GM23338 (cell line): ENCODE data around the gene ZBTB8OS. TPM values are rescaled to one million over a fixed set of nuclear protein-coding genes. Genes with fewer than 3 reads are reported as not detected.

ENCODE experiments used
- ATAC-seq: fragments of 200-7000 bp; cut with Tn5 transposase; 3 replicates; pipeline ENCODE4 v1.9.1; 2020
- DNase-seq: peaks from one replicate; pipeline ENCODE4 v3.0.0-alpha.2; 2015; ENCODE audit warnings: low spot score
- H2AFZ ChIP-seq: fragments of 200-600 bp; sonication (generic); 2 replicates; pipeline ENCODE4 v1.8.0; 2016; ENCODE audit warnings: antibody characterized with exemption, mild to moderate bottlenecking, moderate library complexity
- H3F3A ChIP-seq: fragments of 200-600 bp; sonication (generic); replicated peaks from 2 replicates; pipeline ENCODE4 v1.8.0; 2017; ENCODE audit warnings: antibody characterized with exemption, mixed run types, low read depth
- H3K27ac ChIP-seq: fragments of 200-600 bp; sonication (generic); 2 replicates; pipeline ENCODE4 v1.6.1; 2016; ENCODE audit warnings: low read depth
- H3K27me3 ChIP-seq: fragments of 200-600 bp; sonication (generic); 2 replicates; pipeline ENCODE4 v1.8.0; 2016; ENCODE audit warnings: mild to moderate bottlenecking, mixed run types, moderate library complexity; ENCODE audit not compliant: insufficient read depth
- H3K36me3 ChIP-seq: fragments of 200-600 bp; sonication (generic); 2 replicates; pipeline ENCODE4 v1.8.0; 2016; ENCODE audit warnings: mild to moderate bottlenecking; ENCODE audit not compliant: insufficient read depth
- H3K4me1 ChIP-seq: fragments of 200-600 bp; sonication (generic); 2 replicates; pipeline ENCODE4 v1.8.0; 2016; ENCODE audit warnings: mild to moderate bottlenecking, moderate library complexity; ENCODE audit not compliant: insufficient read depth
- H3K4me2 ChIP-seq: fragments of 200-600 bp; sonication (generic); 2 replicates; pipeline ENCODE4 v1.7.1; 2017; ENCODE audit warnings: mixed run types
- H3K4me3 ChIP-seq: fragments of 200-600 bp; sonication (generic); 2 replicates; pipeline ENCODE4 v1.6.1; 2016; ENCODE audit warnings: mixed run types
- H3K79me2 ChIP-seq: fragments of 200-600 bp; sonication (generic); replicated peaks from 2 replicates; pipeline ENCODE4 v1.8.0; 2017; ENCODE audit warnings: mild to moderate bottlenecking; ENCODE audit not compliant: insufficient read depth
- H3K9me2 ChIP-seq: fragments of 200-600 bp; sonication (generic); 2 replicates; pipeline ENCODE4 v1.8.0; 2017; ENCODE audit not compliant: insufficient read depth
- H4K20me1 ChIP-seq: fragments of 200-600 bp; sonication (generic); replicated peaks from 2 replicates; pipeline ENCODE4 v1.8.0; 2017; ENCODE audit warnings: mild to moderate bottlenecking; ENCODE audit not compliant: insufficient read depth
- H3K27ac Mint-ChIP-seq: 2 replicates; pipeline ENCODE4 v1.8.0; 2020; ENCODE audit warnings: inconsistent platforms, mild to moderate bottlenecking, moderate library complexity, mixed read lengths
- H3K27me3 Mint-ChIP-seq: 3 replicates; pipeline ENCODE4 v1.8.0; 2022; ENCODE audit warnings: low read depth, mild to moderate bottlenecking, moderate library complexity, mixed read lengths, inconsistent platforms; ENCODE audit not compliant: insufficient read depth, poor library complexity
- H3K36me3 Mint-ChIP-seq: 3 replicates; pipeline ENCODE4 v1.8.0; 2021; ENCODE audit warnings: low read depth, mild to moderate bottlenecking, inconsistent platforms, moderate library complexity, mixed read lengths
- H3K4me1 Mint-ChIP-seq: 3 replicates; pipeline ENCODE4 v1.8.0; 2020; ENCODE audit warnings: mild to moderate bottlenecking, inconsistent platforms, mixed read lengths
- H3K4me3 Mint-ChIP-seq: 3 replicates; pipeline ENCODE4 v1.8.0; 2021; ENCODE audit warnings: moderate library complexity, mild to moderate bottlenecking, inconsistent platforms, mixed read lengths
- H3K9me3 Mint-ChIP-seq: 3 replicates; pipeline ENCODE4 v1.8.0; 2020; ENCODE audit warnings: moderate library complexity, mild to moderate bottlenecking, inconsistent platforms, mixed read lengths
- CTCF ChIP-seq, 2 experiments: fragments of 200-600 bp in 1 of 2; sonication (generic) in 1 of 2; conservative IDR thresholded peaks; 2 replicates each; pipeline versions ENCODE4 v1.5.1 to v1.6.1; 2016 to 2017; ENCODE audit warnings: antibody characterized with exemption in 2 of 2, low read depth in 2 of 2, mild to moderate bottlenecking in 2 of 2, moderate library complexity in 1 of 2
- EZH2 ChIP-seq: fragments of 200-600 bp; sonication (generic); IDR thresholded peaks from one replicate; pipeline ENCODE4 v1.8.0; 2017; ENCODE audit warnings: antibody characterized with exemption, mild to moderate bottlenecking, low read depth; ENCODE audit not compliant: unreplicated experiment
- EZH2phosphoT487 ChIP-seq: fragments of 200-600 bp; sonication (generic); IDR thresholded peaks from one replicate; pipeline ENCODE4 v1.8.1; 2018; ENCODE audit warnings: antibody characterized with exemption; ENCODE audit not compliant: unreplicated experiment
- POLR2AphosphoS5 ChIP-seq: IDR thresholded peaks from 2 replicates; pipeline ENCODE4 v1.6.1; 2016; ENCODE audit warnings: antibody characterized with exemption, low read depth
- ZNF114 ChIP-seq: fragments of 250-450 bp; sonication (Bioruptor Pico); IDR thresholded peaks from 2 replicates; pipeline ENCODE4 v1.5.0; 2020; ENCODE audit warnings: mild to moderate bottlenecking, moderate library complexity
- ZNF331 ChIP-seq: fragments of 250-450 bp; sonication (Bioruptor Pico); IDR thresholded peaks from 2 replicates; pipeline ENCODE4 v1.5.0; 2020; ENCODE audit warnings: low read depth, mild to moderate bottlenecking, moderate library complexity
- polyA plus RNA-seq: library from polyadenylated mRNA; unstranded; fragments of >200 nt; fragmentation: Nextera tagmentation; extraction: Ambion mirVana; gene quantifications from 2 replicates; pipeline ENCODE4 v1.2.1, GENCODE V29; 2016
- total RNA-seq: library from RNA; depleted of rRNA; stranded (reverse); fragments of >200 nt; shearing (Covaris generic); gene quantifications from 2 replicates; pipeline ENCODE4 v1.2.3, GENCODE V29; 2014
- TF ChIP-seq, protein P1 (sequence below): IDR thresholded peaks from 2 replicates; pipeline ENCODE4 v1.6.1; 2016; ENCODE audit warnings: antibody characterized with exemption
- TF ChIP-seq, protein P2 (sequence below): fragments of 250-450 bp; sonication (Bioruptor Pico); IDR thresholded peaks from 2 replicates; pipeline ENCODE4 v1.5.0; 2020; ENCODE audit warnings: mild to moderate bottlenecking, moderate library complexity

Gene ZBTB8OS
- total and polyA plus RNA-seq, 2 experiments from 2014 or later, result 22.0 to 159 TPM

DNA sequence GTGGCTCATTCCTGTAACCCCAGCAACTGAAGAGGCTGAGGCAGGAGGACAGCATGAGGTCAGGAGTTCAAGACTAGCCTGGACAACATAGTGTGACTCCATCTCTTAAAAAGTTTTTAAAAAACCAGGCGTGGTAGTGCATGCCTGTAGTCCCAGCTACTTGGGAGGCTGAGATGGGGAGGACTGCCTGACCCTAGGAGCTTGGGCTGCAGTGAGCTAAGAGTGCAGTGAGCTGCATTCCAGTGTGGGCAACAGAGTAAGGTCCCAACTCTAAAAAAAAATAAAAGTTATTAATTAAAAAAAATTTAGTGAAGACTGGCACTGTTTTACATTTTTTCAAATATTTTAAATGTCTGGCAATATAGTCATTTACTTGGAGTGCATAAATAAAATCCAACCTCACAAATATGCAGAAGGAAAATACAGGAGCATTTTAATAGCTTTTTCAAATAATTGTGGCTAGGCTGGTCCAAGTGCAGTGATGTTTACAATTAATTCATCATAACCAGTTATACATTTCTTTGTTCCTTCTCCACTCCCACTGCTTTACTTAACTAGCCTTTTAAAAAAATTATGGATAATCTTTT lies 10.8 kb downstream of the ZBTB8OS start:
- peaks cover 11% of the 10 kb centered on the region for H3K27me3 Mint-ChIP-seq
- TF ChIP-seq, protein P1, sequence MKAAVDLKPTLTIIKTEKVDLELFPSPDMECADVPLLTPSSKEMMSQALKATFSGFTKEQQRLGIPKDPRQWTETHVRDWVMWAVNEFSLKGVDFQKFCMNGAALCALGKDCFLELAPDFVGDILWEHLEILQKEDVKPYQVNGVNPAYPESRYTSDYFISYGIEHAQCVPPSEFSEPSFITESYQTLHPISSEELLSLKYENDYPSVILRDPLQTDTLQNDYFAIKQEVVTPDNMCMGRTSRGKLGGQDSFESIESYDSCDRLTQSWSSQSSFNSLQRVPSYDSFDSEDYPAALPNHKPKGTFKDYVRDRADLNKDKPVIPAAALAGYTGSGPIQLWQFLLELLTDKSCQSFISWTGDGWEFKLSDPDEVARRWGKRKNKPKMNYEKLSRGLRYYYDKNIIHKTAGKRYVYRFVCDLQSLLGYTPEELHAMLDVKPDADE, result no peak
- no peak for TF ChIP-seq EZH2phosphoT487
- no peak overlapping the region for H2AFZ ChIP-seq
- no peaks in the 10 kb centered on the region for H3K9me3 Mint-ChIP-seq
- no peak overlapping the region for H3K4me2 ChIP-seq
- no peaks in the 10 kb centered on the region for H3K9me2 ChIP-seq
- no peak overlapping the region for H3K4me3 Mint-ChIP-seq
- peaks cover 34% of the 10 kb centered on the region for H3K4me1 ChIP-seq
- ATAC-seq (no peak), DNase-seq (no peak)
- peaks cover 31% of the 10 kb centered on the region for H3K4me1 Mint-ChIP-seq
- no peaks in the 10 kb centered on the region for H3K27me3 ChIP-seq
- H3K4me3 ChIP-seq, result no peak overlapping the region
- H3K79me2 ChIP-seq, result peaks cover 85% of the 10 kb centered on the region
- H3K27ac ChIP-seq, result peak overlapping the region; percentile 11; the same call in 1 of the 2 replicates
- peaks cover 9% of the 10 kb centered on the region for H4K20me1 ChIP-seq
- no peaks in the 10 kb centered on the region for H3K36me3 ChIP-seq
- no peak overlapping the region for H3K27ac Mint-ChIP-seq
- H3K36me3 Mint-ChIP-seq, result peaks cover 7% of the 10 kb centered on the region
- peaks cover 22% of the 10 kb centered on the region; the same call in 1 of the 2 replicates for H3F3A ChIP-seq

- Mint-ChIP-seq H3K4me3 (peak overlapping the region; percentile 21), H3K4me1 (peaks cover 43% of the 10 kb centered on the region), H3K27me3 (peaks cover 8% of the 10 kb centered on the region), H3K9me3 (no peaks in the 10 kb centered on the region), H3K36me3 (peaks cover 3% of the 10 kb centered on the region; the same call in 2 of the 3 replicates), H3K27ac (peak overlapping the region; percentile 81)
- Histone ChIP-seq H3K79me2 (peaks cover 77% of the 10 kb centered on the region), H3K36me3 (no peaks in the 10 kb centered on the region), H3K27me3 (no peaks in the 10 kb centered on the region), H3K4me2 (peak overlapping the region; percentile 45), H2AFZ (no peak overlapping the region), H3K27ac (peak overlapping the region; percentile 68), H3K9me2 (no peaks in the 10 kb centered on the region), H3K4me1 (peaks cover 56% of the 10 kb centered on the region), H3F3A (peaks cover 22% of the 10 kb centered on the region; the same call in 1 of the 2 replicates), H4K20me1 (peaks cover 14% of the 10 kb centered on the region), H3K4me3 (no peak overlapping the region; the same call in 1 of the 2 replicates)
- ATAC-seq, result peak; percentile 63
- DNase-seq, result peak; percentile 52
- TF ChIP-seq EZH2, result no peak
- no peak for TF ChIP-seq POLR2AphosphoS5
- TF ChIP-seq, protein P2, sequence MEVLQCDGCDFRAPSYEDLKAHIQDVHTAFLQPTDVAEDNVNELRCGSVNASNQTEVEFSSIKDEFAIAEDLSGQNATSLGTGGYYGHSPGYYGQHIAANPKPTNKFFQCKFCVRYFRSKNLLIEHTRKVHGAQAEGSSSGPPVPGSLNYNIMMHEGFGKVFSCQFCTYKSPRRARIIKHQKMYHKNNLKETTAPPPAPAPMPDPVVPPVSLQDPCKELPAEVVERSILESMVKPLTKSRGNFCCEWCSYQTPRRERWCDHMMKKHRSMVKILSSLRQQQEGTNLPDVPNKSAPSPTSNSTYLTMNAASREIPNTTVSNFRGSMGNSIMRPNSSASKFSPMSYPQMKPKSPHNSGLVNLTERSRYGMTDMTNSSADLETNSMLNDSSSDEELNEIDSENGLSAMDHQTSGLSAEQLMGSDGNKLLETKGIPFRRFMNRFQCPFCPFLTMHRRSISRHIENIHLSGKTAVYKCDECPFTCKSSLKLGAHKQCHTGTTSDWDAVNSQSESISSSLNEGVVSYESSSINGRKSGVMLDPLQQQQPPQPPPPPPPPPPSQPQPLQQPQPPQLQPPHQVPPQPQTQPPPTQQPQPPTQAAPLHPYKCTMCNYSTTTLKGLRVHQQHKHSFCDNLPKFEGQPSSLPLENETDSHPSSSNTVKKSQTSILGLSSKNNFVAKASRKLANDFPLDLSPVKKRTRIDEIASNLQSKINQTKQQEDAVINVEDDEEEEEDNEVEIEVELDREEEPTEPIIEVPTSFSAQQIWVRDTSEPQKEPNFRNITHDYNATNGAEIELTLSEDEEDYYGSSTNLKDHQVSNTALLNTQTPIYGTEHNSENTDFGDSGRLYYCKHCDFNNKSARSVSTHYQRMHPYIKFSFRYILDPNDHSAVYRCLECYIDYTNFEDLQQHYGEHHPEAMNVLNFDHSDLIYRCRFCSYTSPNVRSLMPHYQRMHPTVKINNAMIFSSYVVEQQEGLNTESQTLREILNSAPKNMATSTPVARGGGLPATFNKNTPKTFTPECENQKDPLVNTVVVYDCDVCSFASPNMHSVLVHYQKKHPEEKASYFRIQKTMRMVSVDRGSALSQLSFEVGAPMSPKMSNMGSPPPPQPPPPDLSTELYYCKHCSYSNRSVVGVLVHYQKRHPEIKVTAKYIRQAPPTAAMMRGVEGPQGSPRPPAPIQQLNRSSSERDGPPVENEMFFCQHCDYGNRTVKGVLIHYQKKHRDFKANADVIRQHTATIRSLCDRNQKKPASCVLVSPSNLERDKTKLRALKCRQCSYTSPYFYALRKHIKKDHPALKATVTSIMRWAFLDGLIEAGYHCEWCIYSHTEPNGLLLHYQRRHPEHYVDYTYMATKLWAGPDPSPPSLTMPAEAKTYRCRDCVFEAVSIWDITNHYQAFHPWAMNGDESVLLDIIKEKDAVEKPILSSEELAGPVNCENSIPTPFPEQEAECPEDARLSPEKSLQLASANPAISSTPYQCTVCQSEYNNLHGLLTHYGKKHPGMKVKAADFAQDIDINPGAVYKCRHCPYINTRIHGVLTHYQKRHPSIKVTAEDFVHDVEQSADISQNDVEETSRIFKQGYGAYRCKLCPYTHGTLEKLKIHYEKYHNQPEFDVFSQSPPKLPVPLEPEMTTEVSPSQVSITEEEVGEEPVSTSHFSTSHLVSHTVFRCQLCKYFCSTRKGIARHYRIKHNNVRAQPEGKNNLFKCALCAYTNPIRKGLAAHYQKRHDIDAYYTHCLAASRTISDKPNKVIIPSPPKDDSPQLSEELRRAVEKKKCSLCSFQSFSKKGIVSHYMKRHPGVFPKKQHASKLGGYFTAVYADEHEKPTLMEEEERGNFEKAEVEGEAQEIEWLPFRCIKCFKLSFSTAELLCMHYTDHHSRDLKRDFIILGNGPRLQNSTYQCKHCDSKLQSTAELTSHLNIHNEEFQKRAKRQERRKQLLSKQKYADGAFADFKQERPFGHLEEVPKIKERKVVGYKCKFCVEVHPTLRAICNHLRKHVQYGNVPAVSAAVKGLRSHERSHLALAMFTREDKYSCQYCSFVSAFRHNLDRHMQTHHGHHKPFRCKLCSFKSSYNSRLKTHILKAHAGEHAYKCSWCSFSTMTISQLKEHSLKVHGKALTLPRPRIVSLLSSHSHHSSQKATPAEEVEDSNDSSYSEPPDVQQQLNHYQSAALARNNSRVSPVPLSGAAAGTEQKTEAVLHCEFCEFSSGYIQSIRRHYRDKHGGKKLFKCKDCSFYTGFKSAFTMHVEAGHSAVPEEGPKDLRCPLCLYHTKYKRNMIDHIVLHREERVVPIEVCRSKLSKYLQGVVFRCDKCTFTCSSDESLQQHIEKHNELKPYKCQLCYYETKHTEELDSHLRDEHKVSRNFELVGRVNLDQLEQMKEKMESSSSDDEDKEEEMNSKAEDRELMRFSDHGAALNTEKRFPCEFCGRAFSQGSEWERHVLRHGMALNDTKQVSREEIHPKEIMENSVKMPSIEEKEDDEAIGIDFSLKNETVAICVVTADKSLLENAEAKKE, result no peak
- no peak for TF ChIP-seq ZNF114 (CRISPR knock-in tag)
- no peak for TF ChIP-seq ZNF331 (CRISPR knock-in tag)
- TF ChIP-seq CTCF (conservative IDR thresholded peaks at IDR 0.05; ENCODE audit: low read depth in 2 of 2), result no peak
Observed at GRCh38 chr1:32636914-32637645, 13.3 kb downstream of the ZBTB8OS start.
